Right lung (tissue), 10 donors: ENCODE data around the gene PCDHAC1. TPM values are rescaled to one million over a fixed set of nuclear protein-coding genes. Genes with fewer than 3 reads are reported as not detected.
A peak's percentile ranks its signal among the peaks of the same experiment; 100 is the strongest.
"Not testable (repeated sequence)": the region's sequence is repeated elsewhere in the genome, so short reads cannot be mapped to it uniquely, and the experiment has no call there.

Experiments used
- DNase-seq, 2 donors: peaks; one replicate each; pipeline ENCODE4 v3.0.0-alpha.2; 2013
- long read RNA-seq, 8 donors: transcript quantifications; one replicate each; lab custom pipeline, GENCODE V29; 2026
- polyA plus RNA-seq, 5 donors: library from polyadenylated mRNA; unstranded; fragments of 120-200 nt; gene quantifications; one replicate each; pipeline versions ENCODE4 v1.2.1 to v1.2.3, GENCODE V29; 2013; ENCODE audit warnings: inconsistent platforms in 1 of 5, low replicate concordance in 1 of 5; ENCODE audit not compliant: insufficient read length in 5 of 5, insufficient read depth in 1 of 5

The PCDHAC1 gene, protein sequence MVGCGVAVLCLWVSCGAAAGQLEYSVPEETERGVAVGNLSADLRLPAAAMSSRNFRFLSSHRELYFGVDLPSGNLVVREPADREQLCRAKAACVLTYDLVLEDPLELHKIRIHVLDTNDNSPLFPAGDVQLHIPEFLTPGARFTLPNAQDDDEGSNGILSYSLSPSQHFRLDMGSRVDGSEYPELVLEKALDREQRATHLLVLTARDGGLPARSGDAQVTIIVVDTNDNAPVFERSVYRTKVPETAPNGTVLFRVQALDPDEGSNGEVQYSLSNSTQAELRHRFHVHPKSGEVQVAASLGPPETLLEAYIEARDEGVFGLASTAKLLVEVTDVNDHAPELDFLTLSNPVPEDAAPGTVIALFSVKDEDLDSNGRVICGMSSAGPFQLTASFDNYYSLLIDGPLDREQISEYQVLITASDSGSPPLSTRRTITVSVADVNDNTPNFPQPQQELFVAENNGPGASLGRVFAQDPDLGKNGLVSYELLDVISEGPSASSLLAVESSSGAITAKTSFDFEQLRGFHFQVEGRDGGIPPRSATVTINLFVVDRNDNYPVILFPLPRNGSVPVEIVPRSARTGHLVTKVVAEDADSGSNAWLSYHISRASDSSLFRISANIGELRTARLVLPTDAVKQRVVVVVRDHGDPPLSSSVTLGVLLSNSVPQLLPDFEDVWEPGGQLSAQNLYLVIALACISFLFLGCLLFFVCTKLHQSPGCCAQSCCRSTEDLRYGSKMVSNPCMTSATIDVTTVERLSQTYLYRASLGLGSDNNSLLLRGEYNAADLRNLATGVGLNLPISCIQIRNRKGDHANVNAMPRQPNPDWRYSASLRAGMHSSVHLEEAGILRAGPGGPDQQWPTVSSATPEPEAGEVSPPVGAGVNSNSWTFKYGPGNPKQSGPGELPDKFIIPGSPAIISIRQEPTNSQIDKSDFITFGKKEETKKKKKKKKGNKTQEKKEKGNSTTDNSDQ
- polyA plus RNA-seq, result under 1 TPM; 0.23 to 0.53 (median 0.30) TPM
- long read RNA-seq, donor 1, full-length matches to known transcripts, result 1 of 1 reads
- long read RNA-seq, donor 1, partial matches to known transcripts, result 0 of 1 reads
- long read RNA-seq, donor 1, other reads (novel, unspliced or antisense), result 0 of 1 reads
- long read RNA-seq, donor 2, result 0 reads
- long read RNA-seq, donor 3, result 0 reads
- long read RNA-seq, donor 4, result 0 reads
- long read RNA-seq, donor 5, result 0 reads
- long read RNA-seq, donor 6, result 0 reads
- long read RNA-seq, donor 7, result 0 reads
- long read RNA-seq, donor 8, result 0 reads

DNA sequence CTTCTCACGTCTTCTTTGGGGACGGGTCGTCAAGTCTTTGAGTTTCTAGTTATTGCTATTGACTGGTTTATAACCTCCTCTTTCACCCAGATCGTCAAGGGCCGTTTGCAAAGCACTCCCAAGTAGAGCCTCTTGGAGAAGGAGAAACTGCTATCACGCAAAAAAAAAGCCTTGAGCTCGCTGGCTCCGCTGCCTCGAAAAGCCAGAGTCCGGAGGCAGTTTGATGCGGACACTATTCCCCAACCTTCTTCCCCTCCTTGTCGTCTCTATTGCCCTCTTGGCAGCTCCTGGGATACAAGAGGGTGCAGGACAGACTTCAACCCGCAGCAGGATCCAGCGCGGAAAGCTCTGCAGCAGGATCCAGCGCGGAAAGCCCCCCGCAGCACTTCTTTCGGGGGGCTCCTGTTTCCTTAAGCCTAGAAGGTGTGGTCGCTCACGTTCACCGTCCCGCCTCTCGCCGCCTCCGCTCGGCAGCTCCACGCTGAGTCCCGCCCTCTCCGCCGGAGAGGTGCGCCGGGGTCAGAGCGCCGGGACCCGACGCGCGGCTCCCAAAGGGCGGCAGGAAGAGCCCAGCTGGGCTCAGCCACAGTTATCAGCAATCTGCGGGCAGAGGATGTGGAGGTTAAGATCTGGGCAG is at the start of gene PCDHAC1:
Gene PCDHAC1, plus strand, starts transcription at position 494 of the 637 bp plus-strand sequence. CDS start 594 bp downstream, outside the sequence.
- DNase-seq, result no peak

DNA sequence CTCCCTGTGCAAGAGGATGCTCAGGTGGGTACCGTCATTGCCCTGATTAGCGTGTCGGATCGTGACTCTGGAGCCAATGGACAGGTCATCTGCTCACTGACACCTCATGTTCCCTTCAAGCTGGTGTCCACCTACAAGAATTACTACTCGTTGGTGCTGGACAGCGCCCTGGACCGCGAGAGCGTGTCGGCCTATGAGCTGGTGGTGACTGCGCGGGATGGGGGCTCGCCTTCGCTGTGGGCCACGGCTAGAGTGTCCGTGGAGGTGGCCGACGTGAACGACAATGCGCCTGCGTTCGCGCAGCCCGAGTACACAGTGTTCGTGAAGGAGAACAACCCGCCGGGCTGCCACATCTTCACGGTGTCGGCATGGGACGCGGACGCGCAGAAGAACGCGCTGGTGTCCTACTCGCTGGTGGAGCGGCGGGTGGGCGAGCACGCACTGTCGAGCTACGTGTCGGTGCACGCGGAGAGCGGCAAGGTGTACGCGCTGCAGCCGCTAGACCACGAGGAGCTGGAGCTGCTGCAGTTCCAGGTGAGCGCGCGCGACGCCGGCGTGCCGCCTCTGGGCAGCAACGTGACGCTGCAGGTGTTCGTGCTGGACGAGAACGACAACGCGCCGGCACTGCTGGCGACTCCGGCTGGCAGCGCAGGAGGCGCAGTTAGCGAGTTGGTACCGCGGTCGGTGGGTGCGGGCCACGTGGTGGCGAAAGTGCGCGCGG is 49.4 kb upstream of the PCDHAC1 start:
- not testable (repeated sequence) for DNase-seq

DNA sequence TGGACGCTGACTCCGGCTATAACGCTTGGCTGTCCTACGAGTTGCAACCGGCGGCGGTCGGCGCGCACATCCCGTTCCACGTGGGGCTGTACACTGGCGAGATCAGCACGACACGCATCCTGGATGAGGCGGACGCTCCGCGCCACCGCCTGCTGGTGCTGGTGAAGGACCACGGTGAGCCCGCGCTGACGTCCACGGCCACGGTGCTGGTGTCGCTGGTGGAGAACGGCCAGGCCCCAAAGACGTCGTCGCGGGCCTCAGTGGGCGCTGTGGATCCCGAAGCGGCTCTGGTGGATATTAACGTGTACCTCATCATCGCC is 48.9 kb upstream of the PCDHAC1 start:
- DNase-seq, result no peak

DNA sequence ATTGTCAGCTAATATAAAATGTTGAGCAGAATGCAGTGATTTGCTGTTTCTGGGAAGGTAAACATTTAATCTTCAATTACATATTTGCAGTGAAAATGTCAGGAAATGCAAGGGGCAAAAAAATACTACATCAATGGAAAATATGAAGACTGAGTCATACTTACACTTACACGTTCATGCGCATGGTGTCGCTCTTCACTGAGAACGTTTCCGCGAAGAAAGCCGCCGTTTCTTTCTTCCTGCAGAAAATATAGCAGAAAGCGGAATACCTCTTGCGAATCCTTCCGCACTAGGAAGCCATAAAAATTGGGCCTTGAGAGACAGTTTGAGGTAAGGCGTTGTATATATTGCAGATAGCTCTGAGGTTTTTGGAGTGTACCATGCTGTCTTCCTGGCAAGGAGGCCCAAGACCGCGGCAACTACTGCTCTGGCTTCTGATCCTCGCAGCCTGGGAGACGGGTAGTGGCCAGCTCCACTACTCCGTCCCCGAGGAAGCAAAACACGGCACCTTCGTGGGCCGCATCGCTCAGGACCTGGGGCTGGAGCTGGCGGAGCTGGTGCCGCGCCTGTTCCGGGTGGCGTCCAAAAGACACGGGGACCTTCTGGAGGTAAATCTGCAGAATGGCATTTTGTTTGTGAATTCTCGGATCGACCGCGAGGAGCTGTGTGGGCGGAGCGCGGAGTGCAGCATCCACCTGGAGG is 44.1 kb upstream of the PCDHAC1 start, which contains the start of gene PCDHA13:
Gene PCDHA13, plus strand, starts transcription at position 236 of the 702 bp plus-strand sequence. Its CDS starts 145 bp downstream, at position 381.
- peak in 1 of 2 donors; percentile 1 for DNase-seq

DNA sequence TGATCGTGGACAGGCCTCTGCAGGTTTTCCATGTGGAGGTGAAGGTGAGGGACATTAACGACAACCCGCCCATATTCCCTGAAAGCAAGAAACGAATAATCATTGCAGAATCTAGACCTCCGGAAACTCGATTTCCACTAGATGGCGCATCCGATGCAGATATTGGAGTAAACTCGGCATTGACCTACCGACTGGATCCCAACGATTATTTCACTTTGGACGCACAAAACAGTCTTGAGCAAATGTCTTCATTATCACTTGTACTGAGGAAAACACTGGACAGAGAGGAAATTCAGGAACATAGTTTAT is 43.6 kb upstream of the PCDHAC1 start:
- no peak for DNase-seq

DNA sequence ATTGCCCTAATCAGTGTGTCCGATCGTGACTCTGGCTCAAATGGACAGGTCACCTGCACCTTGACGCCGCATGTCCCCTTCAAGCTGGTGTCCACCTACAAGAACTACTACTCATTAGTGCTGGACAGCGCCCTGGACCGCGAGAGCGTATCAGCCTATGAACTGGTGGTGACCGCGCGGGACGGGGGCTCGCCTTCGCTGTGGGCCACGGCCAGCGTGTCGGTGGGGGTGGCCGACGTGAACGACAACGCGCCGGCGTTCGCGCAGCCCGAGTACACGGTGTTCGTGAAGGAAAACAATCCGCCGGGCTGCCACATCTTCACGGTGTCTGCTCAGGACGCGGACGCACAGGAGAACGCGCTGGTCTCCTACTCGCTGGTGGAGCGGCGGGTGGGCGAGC is 42.7 kb upstream of the PCDHAC1 start:
- DNase-seq, result no peak

DNA sequence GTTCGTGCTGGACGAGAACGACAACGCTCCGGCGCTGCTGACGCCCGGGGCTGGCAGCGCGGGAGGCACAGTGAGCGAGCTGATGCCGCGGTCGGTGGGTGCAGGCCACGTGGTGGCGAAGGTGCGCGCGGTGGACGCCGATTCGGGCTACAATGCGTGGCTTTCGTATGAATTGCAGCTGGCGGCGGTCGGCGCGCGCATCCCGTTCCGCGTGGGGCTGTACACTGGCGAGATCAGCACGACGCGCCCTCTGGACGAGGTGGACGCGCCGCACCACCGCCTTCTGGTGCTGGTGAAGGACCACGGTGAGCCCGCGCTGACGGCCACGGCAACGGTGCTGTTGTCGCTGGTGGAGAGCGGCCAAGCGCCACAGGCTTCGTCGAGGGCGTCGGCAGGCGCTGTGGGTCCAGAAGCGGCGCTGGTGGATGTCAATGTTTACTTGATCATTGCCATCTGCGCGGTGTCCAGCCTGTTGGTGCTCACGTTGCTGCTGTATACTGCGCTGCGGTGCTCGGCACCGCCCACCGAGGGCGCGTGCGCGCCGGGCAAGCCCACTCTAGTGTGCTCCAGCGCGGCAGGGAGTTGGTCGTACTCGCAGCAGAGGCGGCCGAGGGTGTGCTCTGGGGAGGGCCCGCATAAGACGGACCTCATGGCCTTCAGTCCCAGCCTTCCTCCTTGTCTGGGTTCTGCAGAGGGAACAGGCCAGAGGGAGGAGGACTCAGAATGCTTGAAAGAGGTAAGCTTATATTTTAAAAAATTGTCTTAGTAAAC is 42.0 kb upstream of the PCDHAC1 start:
- DNase-seq, result no peak

DNA sequence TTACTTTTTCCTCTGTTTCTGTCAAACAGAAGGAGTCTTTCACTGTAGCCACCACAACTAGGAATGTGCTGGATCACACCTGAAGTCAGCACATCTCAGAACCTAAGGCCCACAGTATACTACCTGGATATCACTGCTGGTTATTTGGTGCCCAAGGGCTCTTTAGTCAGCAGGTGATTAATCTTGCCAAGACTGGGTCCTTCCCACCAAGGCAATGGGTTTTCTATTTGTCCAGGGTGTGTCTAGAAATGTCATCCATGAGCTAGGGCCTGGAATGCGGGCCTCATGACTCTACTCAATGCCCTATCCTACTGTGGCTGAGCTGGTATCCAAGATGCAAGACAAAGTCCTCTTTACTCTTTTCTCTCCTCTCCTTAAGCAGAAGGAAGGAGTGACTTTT is 9.8 kb upstream of the PCDHAC1 start:
- DNase-seq, result no peak

DNA sequence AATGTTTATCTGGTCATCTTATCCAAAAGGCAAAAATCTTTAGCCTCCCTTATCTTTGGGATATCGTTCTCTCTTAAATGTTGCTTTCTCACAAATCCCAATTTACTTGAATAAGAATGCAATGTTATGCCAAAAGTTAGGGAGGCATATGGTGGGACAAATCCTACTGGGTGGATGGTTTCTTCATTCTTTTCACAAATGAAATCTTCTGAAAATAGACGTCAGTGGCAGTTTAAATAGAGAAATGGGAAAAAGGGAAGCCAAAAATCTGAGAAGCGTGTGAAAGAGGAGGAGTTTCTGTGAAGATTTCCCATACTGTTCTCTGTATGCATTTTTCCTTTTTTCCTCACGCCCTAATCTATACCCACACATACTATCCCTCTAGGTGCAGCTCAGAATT is 2.5 kb upstream of the PCDHAC1 start:
- no peak for DNase-seq

DNA sequence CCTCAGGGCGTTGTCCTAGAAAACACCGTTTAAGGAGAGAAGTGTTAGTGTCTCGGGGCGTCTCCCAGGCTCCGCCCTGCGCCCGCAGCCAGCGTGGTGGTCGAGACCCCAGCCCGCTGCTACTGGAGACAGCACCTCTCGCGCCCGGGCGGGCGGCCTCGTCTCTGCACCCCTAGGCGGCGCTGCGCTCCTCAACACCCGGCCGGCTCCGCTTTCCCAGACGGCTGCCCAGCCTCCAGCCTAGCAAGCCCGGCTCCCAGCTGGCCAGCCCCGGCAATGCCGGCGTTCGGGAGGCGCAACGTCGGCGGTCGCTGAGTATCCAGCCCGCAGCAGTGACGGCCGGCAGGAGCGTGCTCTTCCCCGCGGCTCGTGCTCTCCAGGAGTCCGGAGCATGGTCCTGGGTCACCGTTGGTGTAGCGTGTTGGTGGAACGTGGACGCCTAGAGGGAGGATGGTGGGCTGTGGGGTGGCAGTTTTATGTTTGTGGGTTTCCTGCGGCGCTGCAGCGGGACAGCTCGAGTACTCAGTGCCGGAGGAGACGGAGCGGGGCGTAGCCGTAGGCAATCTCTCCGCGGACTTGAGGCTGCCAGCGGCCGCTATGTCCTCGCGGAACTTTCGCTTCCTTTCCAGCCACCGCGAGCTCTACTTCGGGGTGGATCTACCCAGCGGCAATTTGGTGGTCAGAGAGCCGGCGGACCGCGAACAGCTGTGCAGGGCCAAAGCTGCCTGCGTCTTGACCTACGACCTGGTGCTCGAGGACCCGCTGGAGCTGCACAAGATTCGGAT is 536 bp downstream of the PCDHAC1 start:
- peak; percentile 55 to 64 for DNase-seq

DNA sequence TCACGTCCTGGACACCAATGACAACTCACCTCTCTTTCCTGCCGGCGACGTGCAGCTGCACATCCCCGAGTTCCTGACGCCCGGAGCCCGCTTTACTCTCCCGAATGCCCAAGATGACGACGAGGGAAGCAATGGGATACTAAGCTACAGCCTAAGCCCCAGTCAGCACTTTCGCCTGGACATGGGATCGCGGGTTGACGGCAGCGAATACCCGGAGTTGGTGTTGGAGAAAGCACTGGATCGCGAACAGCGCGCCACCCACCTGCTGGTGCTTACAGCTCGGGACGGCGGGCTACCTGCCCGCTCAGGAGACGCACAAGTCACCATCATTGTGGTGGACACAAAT is 1.1 kb downstream of the PCDHAC1 start:
- no peak for DNase-seq

DNA sequence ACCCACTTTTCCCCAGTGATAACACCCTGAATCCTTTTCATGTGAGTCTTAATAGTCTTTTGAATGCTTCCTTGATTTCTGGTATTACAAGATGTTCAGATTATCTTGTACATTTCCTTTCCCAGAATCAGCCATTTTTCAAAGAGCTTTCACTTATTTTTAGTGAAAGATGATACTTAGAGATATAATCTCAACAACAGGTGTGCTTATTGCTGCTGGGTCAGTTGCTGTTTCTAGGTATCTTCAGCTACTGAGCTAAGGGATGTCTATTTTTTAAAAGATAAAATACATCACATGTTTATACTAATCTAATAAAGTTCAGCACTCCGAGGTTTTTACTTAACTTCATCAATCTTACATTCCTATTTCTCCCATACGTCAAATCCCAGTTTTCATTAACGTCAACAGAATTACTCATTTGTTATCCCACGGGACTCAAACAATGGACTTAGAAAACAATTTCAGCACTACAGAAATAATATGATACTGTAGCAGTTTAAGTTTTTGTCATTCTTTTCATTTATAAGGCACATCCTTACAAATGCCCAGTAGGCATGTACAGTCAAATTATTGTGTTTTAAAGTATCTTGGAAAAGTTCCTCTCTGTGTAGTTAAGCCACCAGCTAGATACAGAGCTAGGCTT is 9.0 kb downstream of the PCDHAC1 start:
- no peak for DNase-seq

DNA sequence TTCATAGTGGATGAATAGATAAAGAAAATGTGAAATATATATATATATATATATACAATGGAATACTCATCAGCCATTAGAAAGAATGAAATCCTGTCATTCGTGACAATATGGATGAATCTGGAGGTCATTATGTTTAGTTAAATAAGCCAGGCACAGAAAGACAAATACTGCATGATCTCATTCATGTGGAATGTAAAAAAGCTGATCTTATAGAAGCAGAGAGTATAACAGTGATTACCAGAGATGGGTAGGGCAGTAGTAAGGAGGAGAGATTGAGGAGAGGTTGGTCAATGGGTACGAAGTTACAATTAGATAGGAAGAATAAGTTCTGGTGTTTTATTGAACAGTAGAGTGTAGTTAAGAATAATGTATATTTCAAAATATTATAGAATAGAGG is 20.5 kb downstream of the PCDHAC1 start:
- no peak for DNase-seq

DNA sequence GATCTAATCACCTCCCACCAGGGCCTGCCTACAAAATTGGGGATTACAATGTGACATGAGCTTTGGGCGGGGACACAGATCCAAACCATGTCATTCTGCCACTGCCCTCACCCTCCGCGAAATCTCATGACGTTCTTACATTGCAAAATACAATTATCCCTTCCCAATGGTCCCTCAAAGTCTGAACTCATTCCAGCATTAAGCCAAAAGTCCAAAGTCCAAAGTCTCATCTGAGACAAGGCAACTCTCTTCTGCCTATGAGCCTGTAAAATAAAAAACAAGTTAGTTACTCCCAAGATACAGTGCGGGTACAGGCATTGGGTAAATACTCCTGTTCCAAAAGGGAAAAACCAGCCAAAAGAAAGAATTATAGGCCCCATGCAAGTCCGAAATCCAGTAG is 25.5 kb downstream of the PCDHAC1 start:
- DNase-seq, result no peak

DNA sequence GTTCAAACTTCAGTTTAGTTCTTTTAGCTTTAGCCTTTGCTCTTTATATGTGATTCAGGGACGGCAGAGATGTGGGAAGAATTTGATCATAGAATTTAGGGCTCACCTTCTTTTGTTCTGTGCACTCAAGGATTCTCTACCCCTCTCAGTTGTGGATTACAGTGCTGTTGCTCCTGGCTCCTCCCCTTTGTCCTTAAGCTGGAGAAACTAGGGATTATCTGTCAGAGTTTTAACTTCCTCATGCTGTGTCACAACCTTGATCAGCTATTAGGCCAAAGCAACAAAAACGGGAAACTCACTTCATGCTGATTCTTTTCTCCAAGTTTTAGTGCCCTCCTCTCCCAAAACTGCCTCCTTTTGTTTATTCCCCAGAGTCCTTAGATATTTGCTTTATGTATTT is 27.1 kb downstream of the PCDHAC1 start:
- DNase-seq, result no peak

DNA sequence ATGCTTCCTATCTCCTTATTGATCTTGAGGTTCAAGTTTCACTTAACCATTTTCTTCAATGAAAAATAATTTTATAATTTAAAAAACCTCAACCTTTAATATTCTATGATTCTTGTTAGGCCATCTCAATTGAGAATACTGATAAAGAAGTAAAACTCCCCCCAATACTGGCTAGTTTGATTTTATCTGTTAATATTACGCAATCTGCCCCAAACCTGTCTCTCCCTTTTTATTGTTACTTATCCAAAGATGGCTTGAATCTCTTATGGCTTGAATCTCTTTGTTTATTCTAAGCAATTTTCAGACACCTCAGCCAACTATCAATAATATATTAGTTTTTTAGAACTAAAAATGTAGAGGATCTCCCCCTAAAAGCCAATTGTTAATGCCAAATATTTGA is 36.1 kb downstream of the PCDHAC1 start:
- DNase-seq, result no peak

DNA sequence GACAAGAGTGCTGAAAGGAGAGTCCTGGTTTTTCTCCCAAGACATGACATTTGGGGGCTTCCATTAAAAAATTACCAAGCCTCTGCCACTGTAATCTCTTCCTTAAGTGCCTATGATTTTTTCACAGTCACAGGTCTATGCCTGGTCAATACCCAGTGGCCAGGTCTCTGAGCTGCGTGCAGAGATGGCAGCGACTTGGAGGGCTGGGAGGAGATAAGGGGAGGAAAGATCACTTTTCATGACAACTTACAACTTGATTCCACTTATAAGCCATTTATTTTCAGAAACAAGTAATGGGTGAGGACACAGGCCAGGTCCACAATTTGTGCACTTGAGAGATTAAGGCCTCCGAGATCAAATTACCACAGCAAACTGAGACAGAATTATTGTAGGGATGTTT is 38.3 kb downstream of the PCDHAC1 start:
- DNase-seq, result no peak

DNA sequence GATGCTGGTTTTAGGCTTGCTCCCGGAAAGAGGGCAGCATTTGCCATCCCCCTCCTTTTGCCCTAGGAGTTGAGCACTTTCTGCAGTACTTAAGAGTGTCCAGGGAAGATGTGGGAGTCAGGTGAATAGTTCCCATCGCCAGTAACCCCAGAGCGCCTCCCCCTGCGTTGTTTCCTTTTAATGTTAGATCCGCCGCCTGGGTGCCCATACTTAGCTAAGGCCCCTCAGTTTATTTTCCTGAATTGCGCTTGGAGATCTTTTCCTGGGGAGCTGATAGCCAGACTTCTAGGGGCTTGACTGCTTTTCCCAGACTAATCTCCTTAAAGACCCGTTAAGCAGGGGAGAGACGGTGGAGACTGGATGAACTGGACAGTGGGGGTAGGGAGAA is 39.8 kb downstream of the PCDHAC1 start:
- peak in 1 of 2 donors; percentile 14 for DNase-seq
